Fibroblast of skin of right quadriceps (primary cell): ENCODE measurements around the gene ADCY5.

Source experiments
- DNase-seq: peaks from one replicate; pipeline ENCODE4 v3.0.0-alpha.2; 2013

ADCY5 gene

DNA sequence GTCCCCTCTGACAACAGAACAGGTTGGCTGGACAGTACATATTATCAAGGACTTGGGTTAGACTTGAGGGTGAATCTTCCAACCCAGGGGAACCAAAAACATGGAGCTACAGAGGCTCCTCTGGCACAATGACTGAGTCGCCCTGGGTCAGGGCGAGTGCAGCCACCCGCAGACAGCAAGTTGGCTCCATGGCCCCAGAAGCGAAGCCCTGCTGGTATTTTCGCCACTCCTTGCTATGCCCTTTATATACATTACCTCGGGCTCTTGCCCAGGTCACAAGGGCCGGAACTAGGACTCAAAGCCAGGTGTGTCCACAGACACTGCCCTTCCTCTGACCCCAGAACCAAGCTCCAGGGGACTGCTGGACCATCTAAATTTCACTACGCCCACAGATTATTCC lies 64.6 kb downstream of the ADCY5 start:
- DNase-seq: no peak

DNA sequence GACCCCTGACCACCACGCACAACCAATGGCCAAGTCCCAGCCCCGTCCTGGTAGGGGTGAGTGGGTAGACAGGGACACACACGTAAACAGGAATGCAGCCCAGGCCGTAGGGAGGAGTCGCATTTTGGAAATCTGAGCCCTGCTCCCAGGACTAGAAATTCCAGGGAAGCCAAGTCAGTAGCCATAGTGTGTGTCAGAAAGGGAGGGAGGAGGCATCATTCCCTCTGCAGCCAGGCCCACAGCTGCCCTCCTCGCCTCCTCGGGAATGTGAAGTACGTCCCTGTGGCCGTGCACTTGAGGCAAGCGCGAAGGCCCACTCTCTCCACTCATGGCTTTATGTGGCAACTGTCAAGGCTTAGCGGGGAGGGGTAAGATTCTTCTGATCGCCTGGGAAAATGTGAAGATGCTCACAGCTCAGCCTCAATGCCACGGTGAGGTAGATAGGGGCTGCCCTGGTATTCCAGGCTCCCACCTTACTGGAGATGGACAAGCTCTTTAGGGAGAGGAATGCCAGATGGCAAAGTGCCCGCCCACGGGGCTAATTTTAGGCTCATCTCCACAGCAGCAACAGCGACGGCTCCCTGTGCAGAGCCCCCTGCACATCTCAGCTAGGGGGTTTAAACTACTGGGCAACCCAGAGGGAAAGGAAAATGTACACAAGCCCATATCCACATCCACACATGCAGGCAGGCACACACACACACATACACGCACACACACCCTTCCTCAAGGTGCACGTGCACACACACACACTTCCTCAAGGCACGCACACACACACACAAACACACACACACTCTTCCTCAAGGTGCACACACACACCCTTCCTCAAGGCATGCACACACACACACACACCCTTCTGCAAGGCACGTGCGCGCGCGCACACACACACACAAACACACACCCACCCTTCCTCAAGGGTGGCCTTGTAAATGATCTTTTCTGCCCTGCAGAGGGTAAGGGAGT lies 65.5 kb downstream of the ADCY5 start:
- peak; percentile 43 for DNase-seq

GRCh38 chr3:123380261-123380660 lies 68.6 kb downstream of the ADCY5 start:
- DNase-seq: no peak

GRCh38 chr3:123379041-123379830 lies 69.7 kb downstream of the ADCY5 start:
- no peak for DNase-seq

- DNase-seq: no peak
Observed at GRCh38 chr3:123378409-123378915, 70.4 kb downstream of the ADCY5 start.

- no peak for DNase-seq
Observed at GRCh38 chr3:123377243-123377740, 71.6 kb downstream of the ADCY5 start.

DNA sequence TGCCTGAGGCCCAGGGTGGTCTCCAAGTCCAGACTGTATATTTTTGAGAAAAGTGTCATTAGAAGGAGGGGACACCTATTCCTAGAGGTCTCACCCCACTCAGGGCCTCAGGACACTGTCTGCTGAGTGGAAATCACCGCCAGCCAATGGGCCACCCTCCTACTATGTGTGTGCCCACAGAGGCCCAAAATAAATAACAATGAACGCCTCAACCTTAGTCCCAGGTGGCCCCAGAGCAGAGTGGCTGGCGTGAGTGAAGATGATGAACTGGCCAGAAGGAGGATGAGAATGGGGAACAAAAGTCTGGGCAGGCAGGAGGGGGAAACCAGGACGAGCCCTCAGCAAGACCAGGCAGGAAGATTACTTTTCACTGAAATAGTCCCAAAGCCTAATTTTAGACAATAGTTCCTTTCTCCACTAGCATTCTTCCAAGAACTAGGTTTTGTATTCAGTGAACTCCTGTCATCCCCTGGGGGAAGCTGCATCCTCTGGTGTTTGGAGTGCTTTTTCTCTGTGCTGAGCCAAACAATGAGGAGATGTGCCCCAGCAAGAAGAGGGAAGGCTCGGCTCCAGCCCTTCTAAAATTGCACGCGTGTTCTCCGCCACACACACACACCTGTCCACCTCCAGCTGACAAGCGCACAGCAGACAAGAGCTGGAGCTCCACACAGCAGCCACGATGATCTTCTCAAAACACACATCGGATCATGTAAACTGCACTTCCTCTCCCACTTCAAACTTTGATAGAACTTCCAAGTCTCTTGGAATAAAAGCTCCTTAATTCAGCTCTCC lies 72.2 kb downstream of the ADCY5 start:
- no peak for DNase-seq

DNA sequence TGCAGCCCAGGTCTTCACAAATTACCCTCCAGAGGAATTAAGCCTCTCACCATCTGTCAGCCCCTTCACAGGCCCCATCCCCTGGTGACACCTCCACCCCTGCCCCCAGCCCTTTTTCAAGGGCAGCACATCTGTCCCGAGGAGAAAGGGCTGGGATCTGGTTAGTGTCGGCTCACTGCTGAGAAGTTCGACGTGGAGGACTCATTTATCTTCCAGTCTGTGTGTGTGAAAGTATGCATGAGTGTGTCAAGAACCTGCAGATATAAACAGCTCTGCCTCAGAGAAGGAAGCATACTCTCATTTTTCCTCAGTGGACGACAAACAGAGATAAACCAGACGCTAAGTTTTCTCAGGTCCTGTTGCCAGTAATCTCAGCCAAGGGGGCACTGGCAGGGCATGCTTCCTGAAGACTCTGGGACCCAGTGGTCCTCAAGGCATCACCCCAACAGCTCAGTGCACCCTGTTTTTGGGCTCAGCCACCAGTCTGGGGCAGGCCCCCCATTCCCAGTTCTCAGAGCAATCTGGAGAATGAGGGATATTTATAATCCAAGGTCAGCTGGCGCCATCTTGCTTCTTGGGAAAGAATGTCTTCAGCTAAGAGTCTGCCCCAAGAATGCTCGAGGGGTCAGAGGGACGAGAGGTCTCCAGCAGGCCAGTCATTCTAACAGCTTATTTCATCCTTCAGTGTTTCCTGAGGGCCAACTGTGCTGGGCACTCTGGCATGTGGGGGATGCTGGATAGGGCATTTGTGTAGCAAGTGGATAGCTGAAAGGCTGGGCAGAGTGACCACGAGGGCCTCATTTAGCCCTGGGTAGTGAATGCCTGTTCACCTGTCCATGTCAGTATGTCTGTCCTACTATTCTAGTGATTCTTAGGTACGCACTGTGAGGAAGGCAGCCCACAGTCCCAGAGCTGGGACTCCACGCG lies 73.6 kb downstream of the ADCY5 start:
- DNase-seq: no peak

GRCh38 chr3:123374016-123374415 lies 74.9 kb downstream of the ADCY5 start:
- no peak for DNase-seq

DNA sequence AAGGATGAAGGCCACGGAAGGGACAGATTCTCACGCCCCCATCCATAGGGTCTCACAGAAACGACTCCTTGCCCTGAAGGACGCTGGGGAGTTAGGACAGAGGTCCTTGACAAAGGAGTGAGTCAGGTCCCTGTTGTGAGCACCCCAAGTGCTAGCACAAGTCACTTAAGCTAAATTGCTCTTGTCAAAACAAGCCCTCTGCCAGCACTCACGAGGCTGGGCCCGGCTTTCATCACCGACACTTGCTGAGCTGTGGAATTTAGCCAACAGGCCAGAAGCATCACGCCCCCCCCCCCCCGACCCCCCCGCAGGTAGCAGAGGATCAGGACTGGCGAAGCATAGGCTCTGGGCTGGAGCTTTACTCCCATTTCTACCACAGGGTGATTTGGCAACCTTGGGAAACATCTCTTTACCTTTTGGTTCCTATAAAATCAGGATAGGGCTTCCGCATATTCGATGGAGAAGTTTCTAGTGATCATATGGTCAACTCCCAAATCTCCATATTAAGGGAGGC lies 75.4 kb downstream of the ADCY5 start:
- no peak for DNase-seq

DNA sequence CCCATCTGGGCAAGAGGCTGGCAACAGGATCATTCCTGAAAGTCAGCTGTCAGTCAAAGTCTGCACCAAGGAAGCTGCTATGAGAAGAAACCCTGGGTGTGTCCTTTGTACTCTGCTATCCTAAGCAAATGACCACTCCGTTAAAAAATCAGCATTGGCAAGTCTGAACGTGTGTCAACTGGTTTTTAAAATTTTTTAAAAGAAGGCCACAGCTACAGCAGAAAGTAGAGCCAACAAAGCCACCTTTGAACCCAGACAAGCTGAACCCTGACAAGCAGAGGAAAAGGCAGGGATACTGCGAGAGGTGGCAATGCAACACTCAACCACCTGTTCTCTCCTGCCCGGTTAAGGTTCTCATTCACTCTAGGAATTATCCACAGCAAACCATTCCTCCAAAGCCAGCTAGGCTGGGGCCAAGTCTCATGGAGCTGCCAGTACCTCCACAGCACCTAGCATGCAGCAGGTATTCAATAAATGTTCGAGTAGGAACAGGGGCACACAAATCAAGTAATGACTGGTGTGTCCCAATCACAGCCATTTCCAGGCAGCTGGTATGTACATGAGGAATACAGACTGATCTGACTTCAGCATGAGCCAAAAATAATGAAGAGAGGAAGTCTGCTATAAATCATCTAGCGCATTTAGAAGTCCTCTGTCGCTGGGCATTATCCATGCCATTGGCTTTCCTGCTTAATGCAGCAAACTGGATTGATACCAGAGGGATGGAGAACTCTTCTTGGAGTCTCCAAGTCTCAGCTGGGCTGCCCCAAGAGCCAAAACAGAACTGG lies 76.0 kb downstream of the ADCY5 start:
- DNase-seq: no peak

DNA sequence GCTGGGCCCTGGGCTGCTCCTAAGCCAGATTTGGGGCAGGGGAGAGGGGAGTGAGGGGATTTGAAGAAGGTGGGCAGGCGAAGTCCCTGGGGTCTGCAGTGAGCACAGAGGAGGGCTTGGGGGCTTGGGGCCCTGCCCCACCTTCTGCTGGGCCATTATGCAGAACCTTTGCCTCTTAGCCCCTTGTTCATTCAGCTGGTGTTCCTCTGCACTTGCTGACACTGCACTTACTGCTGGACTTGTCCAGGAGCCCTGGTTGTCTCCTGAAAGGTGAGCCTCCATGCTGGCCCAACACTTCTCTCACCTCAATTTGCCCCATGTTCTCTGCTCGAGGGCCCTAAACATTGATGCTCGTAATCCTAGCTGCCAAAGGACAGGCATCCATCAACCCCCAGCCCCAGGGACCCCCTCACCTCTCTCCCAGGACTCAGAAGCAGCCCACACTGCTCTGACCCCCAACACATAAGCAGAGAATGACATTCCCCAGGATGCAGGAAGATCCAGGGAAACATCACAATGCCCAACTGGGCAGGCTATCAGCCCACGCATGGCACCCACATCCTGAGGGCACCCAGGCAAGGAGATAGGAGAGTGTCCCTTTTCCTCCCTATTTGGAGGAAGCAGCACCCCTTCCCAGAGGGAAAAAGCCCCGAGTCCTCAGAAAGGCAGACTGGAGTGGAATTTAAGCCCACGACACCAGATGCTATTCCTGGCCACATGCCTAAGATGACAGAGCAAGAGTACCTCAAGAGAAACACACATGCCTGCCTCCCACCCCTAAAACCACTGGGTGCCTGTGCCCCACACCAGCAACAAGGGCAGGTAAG lies 76.8 kb downstream of the ADCY5 start:
- DNase-seq: no peak

DNA sequence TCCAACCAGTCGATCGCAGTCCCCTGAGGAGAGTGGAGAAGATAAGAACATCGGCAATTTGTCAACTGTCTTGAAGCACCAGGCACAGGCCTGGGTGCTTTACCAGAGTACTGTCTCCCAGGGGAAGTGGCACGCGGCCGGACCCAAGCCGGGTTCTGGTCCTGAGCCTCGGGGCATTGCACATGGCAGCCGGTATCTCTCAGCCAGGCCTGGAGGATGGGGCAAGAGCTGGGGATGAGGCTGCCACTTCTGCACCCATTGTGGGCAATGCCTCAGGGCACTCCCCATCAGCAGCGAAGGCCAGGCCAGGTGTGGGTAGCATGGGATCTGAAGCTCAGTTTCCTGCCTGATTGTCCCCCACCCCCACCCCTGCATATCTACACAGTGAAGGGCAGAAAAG lies 77.5 kb downstream of the ADCY5 start:
- DNase-seq: no peak

DNA sequence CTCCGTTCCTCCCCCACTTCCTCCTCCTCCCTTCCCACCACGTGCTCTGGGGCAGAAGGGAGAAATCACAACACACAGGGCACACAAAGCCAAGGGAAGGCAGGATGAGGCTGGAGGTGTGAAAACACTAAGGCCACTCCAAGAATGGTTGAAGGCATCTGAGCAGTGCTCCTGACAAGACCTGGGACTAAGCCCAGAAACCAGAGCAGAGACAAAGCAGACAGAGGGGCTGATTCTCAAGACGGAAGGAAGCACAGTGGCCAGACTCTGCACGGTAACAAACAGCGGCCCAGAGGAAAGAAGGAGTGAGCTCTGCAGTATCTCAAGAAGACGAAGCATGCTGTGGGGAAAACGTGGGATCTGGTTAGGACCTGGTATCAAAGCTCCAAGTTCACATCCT lies 78.1 kb downstream of the ADCY5 start:
- DNase-seq: no peak

DNA sequence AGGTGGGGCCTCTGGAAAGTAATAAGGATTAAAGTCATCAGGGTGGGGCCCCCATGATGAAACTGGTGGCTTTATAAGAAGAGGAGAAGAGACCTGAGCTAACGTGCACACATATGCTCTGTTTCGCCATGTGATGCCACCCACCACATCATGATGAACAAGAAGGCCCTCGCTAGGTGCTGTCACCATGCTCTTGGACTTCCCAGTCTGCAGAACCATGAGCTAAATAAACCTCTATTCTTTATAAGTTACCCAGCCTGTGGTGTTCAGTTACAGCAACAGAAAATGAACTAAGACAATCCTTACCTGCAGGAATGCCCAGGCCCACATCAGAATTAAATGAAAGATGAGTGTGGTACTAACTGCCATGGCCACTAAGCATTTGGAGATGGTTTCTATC lies 79.8 kb downstream of the ADCY5 start:
- DNase-seq: no peak

- no peak for DNase-seq
Observed at GRCh38 chr3:123367467-123368154, 81.3 kb downstream of the ADCY5 start.

DNA sequence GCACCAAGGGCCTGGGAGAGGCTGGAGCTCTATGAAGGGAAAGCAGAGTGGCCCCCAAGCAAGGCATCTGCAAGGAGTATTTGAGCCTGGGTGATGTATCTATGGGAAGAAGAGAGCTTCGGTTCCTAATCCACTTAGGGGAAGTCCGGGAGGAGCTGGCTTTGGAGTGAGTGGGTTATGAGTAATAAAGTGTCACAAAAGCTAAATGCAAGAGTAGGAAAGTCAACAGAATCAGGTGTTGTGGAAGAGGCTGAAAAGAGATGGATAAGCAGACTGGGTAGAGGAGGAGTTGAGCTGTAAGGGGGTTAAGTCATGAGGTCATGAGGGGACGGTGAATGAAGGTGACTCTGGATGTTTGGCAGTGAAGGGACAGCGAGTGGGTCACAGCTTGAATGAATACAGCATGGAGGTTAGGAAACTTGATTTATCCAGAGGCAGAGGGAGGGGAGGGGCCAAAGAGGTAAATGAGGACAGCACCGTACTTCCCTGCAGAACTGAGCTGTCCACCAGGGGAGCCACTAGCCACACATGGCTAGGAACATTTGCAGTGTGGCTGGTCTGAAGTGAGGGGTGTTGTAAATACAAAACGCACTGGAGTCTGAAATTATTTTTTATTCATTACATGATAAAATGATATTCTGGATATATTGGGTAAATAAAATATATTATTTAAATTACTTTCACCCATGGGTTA lies 83.3 kb downstream of the ADCY5 start:
- no peak for DNase-seq

- no peak for DNase-seq
Observed at GRCh38 chr3:123361071-123361470, 87.8 kb downstream of the ADCY5 start.
